Left lung (tissue), 10 donors: Measurements from ENCODE around the gene KCMF1. TPM values are rescaled to one million over a fixed set of nuclear protein-coding genes. Genes with fewer than 3 reads are reported as not detected.

Experiments used
- ATAC-seq: fragments of 200-7000 bp; cut with Tn5 transposase; one replicate; pipeline ENCODE4 v1.9.1; 2020; ENCODE audit warnings: moderate library complexity
- DNase-seq, 4 donors: peaks; one replicate each; pipeline ENCODE4 v3.0.0-alpha.2; 2013 to 2020
- H3K27ac ChIP-seq, 2 donors: fragments of 200-600 bp; sonication (generic) in 1 of 2; one replicate each; pipeline versions ENCODE4 v1.5.0 to v1.8.0; 2020 to 2021
- H3K27me3 ChIP-seq, 2 donors: fragments of 200-600 bp; sonication (generic) in 1 of 2; one replicate each; pipeline versions ENCODE4 v1.5.0 to v1.8.0; 2020 to 2021
- H3K36me3 ChIP-seq, 2 donors: fragments of 200-600 bp; sonication (generic) in 1 of 2; one replicate each; pipeline versions ENCODE4 v1.5.0 to v1.8.0; 2020 to 2021
- H3K4me1 ChIP-seq, 2 donors: fragments of 200-600 bp; one replicate each; pipeline ENCODE4 v1.8.0; 2021
- H3K4me3 ChIP-seq, 2 donors: fragments of 200-600 bp; sonication (generic) in 1 of 2; one replicate each; pipeline versions ENCODE4 v1.5.0 to v1.8.0; 2020 to 2021; ENCODE audit warnings: mild to moderate bottlenecking in 1 of 2
- H3K9me3 ChIP-seq, 2 donors: fragments of 200-600 bp; sonication (generic) in 1 of 2; one replicate each; pipeline versions ENCODE4 v1.5.0 to v1.8.0; 2020 to 2021
- CTCF ChIP-seq, 2 donors: fragments of 200-600 bp; sonication (generic) in 1 of 2; IDR thresholded peaks; one replicate each; pipeline versions ENCODE4 v1.5.0 to v1.8.0; 2021; ENCODE audit warnings: antibody characterized with exemption in 2 of 2
- intact Hi-C, 2 donors: fragments of 100-400 bp; cut with DNase I; formaldehyde crosslinking; loops; one replicate each; pipeline versions ENCODE4 v1.11.2 to v1.14.2; 2022
- polyA plus RNA-seq, 6 donors: library from polyadenylated mRNA; unstranded; fragments of 120-200 nt; gene quantifications; one replicate each; pipeline ENCODE4 v1.2.1, GENCODE V29; 2013; ENCODE audit not compliant: insufficient read length in 6 of 6
- total RNA-seq, 2 donors: library from RNA; stranded (reverse); fragmentation: NEBNext Ultra II Directional; extraction: Animal tissue kit (Norgen Biotek cat#: 25700); gene quantifications; one replicate each; pipeline ENCODE4 v1.2.1, GENCODE V29; 2021
- donor health status: DM: no; HTN: yes; CAD: no.
- donor health status: DM: no; HTN: no; CAD: no.

The KCMF1 gene
- total and polyA plus RNA-seq, 8 donors: 40.1 to 87.1 (median 50.0) TPM

GRCh38 chr2:84956334-84957297, 14.3 kb upstream of the KCMF1 start:
- intact Hi-C loops: no loop called here
- Histone ChIP-seq H3K36me3 (no peaks in the 10 kb centered on the region), H3K9me3 (no peaks in the 10 kb centered on the region), H3K27ac (no peak overlapping the region), H3K4me3 (no peak overlapping the region), H3K27me3 (no peaks in the 10 kb centered on the region), H3K4me1 (peaks cover 9 to 10% of the 10 kb centered on the region in 2 donors)
- ATAC-seq (no peak), DNase-seq (no peak)
- no peak for TF ChIP-seq CTCF (IDR thresholded peaks at IDR 0.05)

- TF ChIP-seq CTCF (IDR thresholded peaks at IDR 0.05): no peak
- H3K36me3 ChIP-seq: peaks cover 0 to 3% of the 10 kb centered on the region in 2 donors
- DNase-seq (no peak), ATAC-seq (no peak)
- peaks cover 9 to 10% of the 10 kb centered on the region in 2 donors for H3K4me1 ChIP-seq
- no peaks in the 10 kb centered on the region for H3K27me3 ChIP-seq
- H3K27ac ChIP-seq: no peak overlapping the region
- intact Hi-C loops: no loop called here
- no peak overlapping the region for H3K4me3 ChIP-seq
- no peaks in the 10 kb centered on the region for H3K9me3 ChIP-seq
Measured at GRCh38 chr2:84957771-84958134, 13.2 kb upstream of the KCMF1 start.

GRCh38 chr2:84958135-84959059, 12.6 kb upstream of the KCMF1 start:
- Histone ChIP-seq H3K4me3 (no peak overlapping the region), H3K27me3 (no peaks in the 10 kb centered on the region), H3K27ac (peak overlapping the region in 1 of 2 donors; percentile 33), H3K36me3 (peaks cover 0 to 5% of the 10 kb centered on the region in 2 donors), H3K9me3 (no peaks in the 10 kb centered on the region), H3K4me1 (peaks cover 10 to 11% of the 10 kb centered on the region in 2 donors)
- ATAC-seq: peak; percentile 87
- TF ChIP-seq CTCF (IDR thresholded peaks at IDR 0.05): no peak
- peak in 1 of 4 donors; percentile 57 for DNase-seq
- intact Hi-C loops: no loop called here

- intact Hi-C loops: no loop called here
Measured at GRCh38 chr2:84959095-84959565, 11.8 kb upstream of the KCMF1 start.

More at GRCh38 chr2:84959095-84959565, 11.8 kb upstream of the KCMF1 start:
- Histone ChIP-seq H3K27ac (no peak overlapping the region), H3K27me3 (no peaks in the 10 kb centered on the region), H3K4me3 (no peak overlapping the region), H3K36me3 (peaks cover 0 to 5% of the 10 kb centered on the region in 2 donors), H3K9me3 (no peaks in the 10 kb centered on the region), H3K4me1 (peaks cover 10 to 18% of the 10 kb centered on the region in 2 donors)
- DNase-seq: no peak
- no peak for TF ChIP-seq CTCF (IDR thresholded peaks at IDR 0.05)
- peak; percentile 63 for ATAC-seq
